Hepatocyte (in vitro differentiated cells): ENCODE measurements around the gene INO80C.

ENCODE experiments used
- EZH2 ChIP-seq: fragments of 200-600 bp; sonication (generic); IDR thresholded peaks from 2 replicates; pipeline ENCODE4 v1.6.1; 2016; ENCODE audit warnings: antibody characterized with exemption, mild to moderate bottlenecking, borderline replicate concordance
- TF ChIP-seq, protein P1 (sequence below): fragments of 200-600 bp; sonication (generic); IDR thresholded peaks from 2 replicates; pipeline ENCODE4 v1.5.1; 2016; ENCODE audit warnings: antibody characterized with exemption, mild to moderate bottlenecking; ENCODE audit not compliant: poor library complexity

DNA sequence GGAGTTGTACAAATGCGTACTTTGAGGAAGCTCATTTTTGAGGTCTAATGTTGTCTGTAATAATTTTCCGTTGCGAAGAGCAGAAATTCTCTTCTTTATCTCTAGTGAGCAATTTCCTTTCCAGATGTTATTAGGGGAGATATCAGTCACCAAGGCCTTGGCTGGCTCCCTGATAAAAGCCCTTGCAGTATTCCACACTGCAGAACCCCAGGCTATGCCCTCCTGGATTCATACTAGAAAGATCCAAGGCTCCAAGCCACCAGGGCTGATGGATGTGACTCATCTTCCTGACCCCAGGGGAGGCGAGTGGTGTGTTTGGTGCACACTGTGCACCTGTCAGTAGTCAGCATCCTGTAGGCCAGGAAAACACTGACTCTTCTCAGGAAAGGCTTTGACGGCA is 34.7 kb downstream of the INO80C start:
- TF ChIP-seq, protein P1, sequence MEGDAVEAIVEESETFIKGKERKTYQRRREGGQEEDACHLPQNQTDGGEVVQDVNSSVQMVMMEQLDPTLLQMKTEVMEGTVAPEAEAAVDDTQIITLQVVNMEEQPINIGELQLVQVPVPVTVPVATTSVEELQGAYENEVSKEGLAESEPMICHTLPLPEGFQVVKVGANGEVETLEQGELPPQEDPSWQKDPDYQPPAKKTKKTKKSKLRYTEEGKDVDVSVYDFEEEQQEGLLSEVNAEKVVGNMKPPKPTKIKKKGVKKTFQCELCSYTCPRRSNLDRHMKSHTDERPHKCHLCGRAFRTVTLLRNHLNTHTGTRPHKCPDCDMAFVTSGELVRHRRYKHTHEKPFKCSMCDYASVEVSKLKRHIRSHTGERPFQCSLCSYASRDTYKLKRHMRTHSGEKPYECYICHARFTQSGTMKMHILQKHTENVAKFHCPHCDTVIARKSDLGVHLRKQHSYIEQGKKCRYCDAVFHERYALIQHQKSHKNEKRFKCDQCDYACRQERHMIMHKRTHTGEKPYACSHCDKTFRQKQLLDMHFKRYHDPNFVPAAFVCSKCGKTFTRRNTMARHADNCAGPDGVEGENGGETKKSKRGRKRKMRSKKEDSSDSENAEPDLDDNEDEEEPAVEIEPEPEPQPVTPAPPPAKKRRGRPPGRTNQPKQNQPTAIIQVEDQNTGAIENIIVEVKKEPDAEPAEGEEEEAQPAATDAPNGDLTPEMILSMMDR: no peak
- no peak for TF ChIP-seq EZH2
